HCT116 (cell line): Measurements from ENCODE around the gene OR8K1. TPM values are rescaled to one million over a fixed set of nuclear protein-coding genes. Genes with fewer than 3 reads are reported as not detected.

ENCODE experiments used
- ATAC-seq: fragments of 200-7000 bp; cut with Tn5 transposase; 2 replicates; pipeline ENCODE4 v1.9.1; 2020; ENCODE audit warnings: mild to moderate bottlenecking, moderate library complexity
- BruUV-seq: library from RNA; stranded (reverse); fragments of 400-500 nt; replicated peaks from 2 replicates; lab custom pipeline; 2021; lab: Mats Ljungman, UMichigan
- CTCF ChIA-PET: fragments of 300-600 bp; sonication (Branson Sonifier 250); formaldehyde crosslinking; loops from one replicate; lab custom pipeline; 2021; ENCODE audit warnings: antibody characterized with exemption; lab: Charles Lee
- POLR2A ChIA-PET: fragments of 300-600, 350-600 bp; sonication (Branson Sonifier 250); formaldehyde crosslinking; loops from one replicate; lab custom pipeline; 2021; ENCODE audit warnings: antibody characterized with exemption; lab: Charles Lee
- RAD21 ChIA-PET, 2 experiments: fragments of 300-600 bp; sonication (Branson Sonifier 250); formaldehyde crosslinking; loops; one replicate each; lab custom pipeline; 2023; ENCODE audit warnings: low total read pairs in 2 of 2; ENCODE audit not compliant: uncharacterized antibody in 2 of 2, unreplicated experiment in 2 of 2, low non-redundant PET in 1 of 2; lab: Charles Lee
- DNase-seq: peaks from one replicate; pipeline ENCODE4 v3.0.0-alpha.2; 2010; ENCODE audit warnings: low read depth, low spot score
- H2AFZ ChIP-seq: fragments of 200-600 bp; shearing (Covaris generic), sonication (generic); 2 replicates; pipeline ENCODE4 v1.6.1; 2017; ENCODE audit warnings: low read depth, mixed run types, mixed read lengths, antibody characterized with exemption, low read length; ENCODE audit not compliant: poor library complexity, severe bottlenecking
- H3K27ac ChIP-seq: 2 replicates; pipeline ENCODE4 v1.5.1; 2012; ENCODE audit warnings: low read depth, low read length
- H3K27me3 ChIP-seq: fragments of 200-600 bp; sonication (generic); 2 replicates; pipeline ENCODE4 v1.6.1; 2016; ENCODE audit warnings: mixed run types, low read length, mixed read lengths; ENCODE audit not compliant: insufficient read depth
- H3K36me3 ChIP-seq, 2 experiments: fragments of 200-500 bp in 1 of 2; fragments of 200-600 bp in 1 of 2; sonication (Bioruptor generic) in 1 of 2; sonication (generic) in 1 of 2; 2 replicates each; pipeline versions ENCODE4 v1.5.1 to v1.6.1; 2014 to 2016; ENCODE audit warnings: low read length in 2 of 2, inconsistent platforms in 1 of 2, mixed read lengths in 1 of 2, mixed run types in 1 of 2; ENCODE audit not compliant: insufficient read depth in 2 of 2, control insufficient read depth in 1 of 2
- H3K4me1 ChIP-seq, 2 experiments: fragments of 200-600 bp in 1 of 2; sonication (generic) in 1 of 2; 2 replicates each; pipeline versions ENCODE4 v1.5.1 to v1.6.1; 2012 to 2017; ENCODE audit warnings: low read length in 2 of 2, inconsistent platforms in 1 of 2, mild to moderate bottlenecking in 1 of 2, mixed read lengths in 1 of 2, mixed run types in 1 of 2, moderate library complexity in 1 of 2; ENCODE audit not compliant: insufficient read depth in 2 of 2, control insufficient read depth in 1 of 2
- H3K4me2 ChIP-seq: fragments of 200-600 bp; sonication (generic); 2 replicates; pipeline ENCODE4 v1.6.1; 2017; ENCODE audit warnings: mixed run types, low read length, mixed read lengths
- H3K4me3 ChIP-seq, 2 experiments: fragments of 200-600 bp in 1 of 2; sonication (generic) in 1 of 2; replicated peaks in 1 of 2; 2 replicates each; pipeline ENCODE4 v1.5.1; 2011 to 2016; ENCODE audit warnings: low read length in 2 of 2, control low read depth in 1 of 2, low read depth in 1 of 2, mild to moderate bottlenecking in 1 of 2, mixed read lengths in 1 of 2, mixed run types in 1 of 2
- H3K79me2 ChIP-seq: fragments of 200-600 bp; sonication (generic); 2 replicates; pipeline ENCODE4 v1.6.1; 2017; ENCODE audit warnings: mild to moderate bottlenecking, mixed run types, low read length, moderate library complexity, mixed read lengths; ENCODE audit not compliant: insufficient read depth
- H3K9ac ChIP-seq: fragments of 200-600 bp; sonication (generic); 2 replicates; pipeline ENCODE4 v1.6.1; 2016; ENCODE audit warnings: low read length, mixed read lengths
- H3K9me2 ChIP-seq: fragments of 200-600 bp; sonication (generic), shearing (Covaris generic); 2 replicates; pipeline ENCODE4 v1.6.1; 2017; ENCODE audit warnings: mixed run types, mild to moderate bottlenecking, moderate library complexity; ENCODE audit not compliant: insufficient read depth
- H3K9me3 ChIP-seq, 2 experiments: fragments of 200-500 bp in 1 of 2; fragments of 200-600 bp in 1 of 2; sonication (Bioruptor generic) in 1 of 2; sonication (generic) in 1 of 2; 2 replicates each; pipeline ENCODE4 v1.6.1; 2014 to 2017; ENCODE audit warnings: low read length in 2 of 2, mixed read lengths in 2 of 2, inconsistent platforms in 1 of 2, low read depth in 1 of 2, mild to moderate bottlenecking in 1 of 2, mixed run types in 1 of 2, moderate library complexity in 1 of 2; ENCODE audit not compliant: control insufficient read depth in 1 of 2, insufficient read depth in 1 of 2
- H4K20me1 ChIP-seq: fragments of 200-600 bp; sonication (generic), shearing (Covaris generic); 2 replicates; pipeline ENCODE4 v1.6.1; 2017; ENCODE audit warnings: mixed run types, mild to moderate bottlenecking, moderate library complexity; ENCODE audit not compliant: insufficient read depth
- ATF3 ChIP-seq: IDR thresholded peaks from 2 replicates; pipeline ENCODE4 v1.6.1; 2012
- CEBPB ChIP-seq: IDR thresholded peaks from 2 replicates; pipeline ENCODE4 v1.6.1; 2012; ENCODE audit warnings: low read depth
- CTCF ChIP-seq, 3 experiments: fragments of 200-600 bp in 1 of 3; sonication (generic) in 1 of 3; IDR thresholded peaks in 2 of 3; conservative IDR thresholded peaks in 1 of 3; 2 replicates each; pipeline ENCODE4 v1.5.1; 2012 to 2017; ENCODE audit warnings: low read depth in 2 of 3, low read length in 2 of 3, antibody characterized with exemption in 1 of 3, borderline replicate concordance in 1 of 3, control low read depth in 1 of 3, mild to moderate bottlenecking in 1 of 3, mixed read lengths in 1 of 3, mixed run types in 1 of 3, moderate library complexity in 1 of 3; ENCODE audit not compliant: insufficient read depth in 1 of 3
- EGR1 ChIP-seq: IDR thresholded peaks from 2 replicates; pipeline ENCODE4 v1.6.1; 2012; ENCODE audit warnings: low read depth
- ELF1 ChIP-seq: IDR thresholded peaks from 2 replicates; pipeline ENCODE4 v1.6.1; 2012; ENCODE audit warnings: low read depth, borderline replicate concordance
- EZH2 ChIP-seq: fragments of 200-600 bp; sonication (generic); IDR thresholded peaks from 2 replicates; pipeline ENCODE4 v1.6.1; 2017; ENCODE audit warnings: antibody characterized with exemption, mixed run types
- EZH2phosphoT487 ChIP-seq: fragments of 200-600 bp; IDR thresholded peaks from 2 replicates; pipeline ENCODE4 v1.6.1; 2018; ENCODE audit warnings: antibody characterized with exemption, borderline replicate concordance
- JUND ChIP-seq: IDR thresholded peaks from 2 replicates; pipeline ENCODE4 v1.6.1; 2012
- POLR2A ChIP-seq: IDR thresholded peaks from 2 replicates; pipeline ENCODE4 v1.7.0; 2011; ENCODE audit warnings: borderline replicate concordance; ENCODE audit not compliant: insufficient read depth, insufficient read length; ENCODE audit errors: extremely low read depth
- RAD21 ChIP-seq: IDR thresholded peaks from 2 replicates; pipeline ENCODE4 v1.6.1; 2012; ENCODE audit warnings: low read depth, mild to moderate bottlenecking
- SRF ChIP-seq: IDR thresholded peaks from 2 replicates; pipeline ENCODE4 v1.6.1; 2012; ENCODE audit warnings: low read depth
- TCF7L2 ChIP-seq: IDR thresholded peaks from 2 replicates; pipeline ENCODE4 v1.7.0; 2011; ENCODE audit warnings: borderline replicate concordance, inconsistent platforms; ENCODE audit not compliant: insufficient read depth, insufficient read length; ENCODE audit errors: extremely low read depth
- ZNF274 ChIP-seq: fragments of 200-500 bp; sonication (Bioruptor generic); IDR thresholded peaks from 2 replicates; pipeline ENCODE4 v1.6.1; 2014; ENCODE audit warnings: mild to moderate bottlenecking, low read depth, low read length, inconsistent platforms
- intact Hi-C: fragments of 100-400 bp; cut with micrococcal nuclease; formaldehyde crosslinking; loops from 2 replicates; pipeline ENCODE4 v1.10.0; 2022
- total RNA-seq: library from RNA; stranded (reverse); gene quantifications from one replicate; pipeline ENCODE4 v1.2.1, GENCODE V29; 2021; ENCODE audit not compliant: unreplicated experiment
- TF ChIP-seq, protein P1 (sequence below): IDR thresholded peaks from 2 replicates; pipeline ENCODE4 v1.6.1; 2012
- TF ChIP-seq, protein P2 (sequence below): IDR thresholded peaks from 2 replicates; pipeline ENCODE4 v1.6.1; 2011; ENCODE audit warnings: mild to moderate bottlenecking, low read length, moderate library complexity; ENCODE audit not compliant: insufficient replicate concordance; ENCODE audit errors: extremely low read depth

Gene OR8K1
- total RNA-seq, 1 experiment from 2014 or later: not detected

DNA sequence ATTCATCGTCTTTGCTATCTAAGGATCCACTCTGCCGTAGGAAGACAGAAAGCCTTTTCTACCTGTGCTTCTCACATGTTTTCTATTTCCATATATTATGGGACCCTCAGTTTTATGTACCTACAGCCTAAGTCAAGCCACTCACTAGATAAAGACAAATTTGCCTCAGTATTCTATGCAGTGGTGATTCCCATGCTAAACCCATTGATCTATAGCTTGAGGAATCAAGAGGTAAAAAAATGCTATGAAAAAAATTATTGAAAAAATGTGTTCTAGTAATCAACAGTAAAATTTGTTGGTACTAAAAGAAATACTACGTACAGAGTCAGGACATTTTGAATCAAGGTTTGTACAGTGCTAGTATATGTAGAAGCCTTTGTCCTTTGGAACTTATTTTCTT lies 48.5 kb downstream of the OR8K1 start:
- H3K36me3 ChIP-seq: no peaks in the 10 kb centered on the region
- H3K27me3 ChIP-seq: no peaks in the 10 kb centered on the region
- TF ChIP-seq RAD21 (no peak), POLR2A (no peak), SRF (no peak), CTCF (IDR thresholded peaks at IDR 0.05 in 2 of 3, conservative IDR thresholded peaks at IDR 0.05 in 1 of 3; ENCODE audit: borderline replicate concordance in 1 of 3, insufficient read depth in 1 of 3, low read depth in 2 of 3, low read length in 2 of 3) (no peak), ATF3 (no peak), ELF1 (no peak), TCF7L2 (no peak), EZH2phosphoT487 (no peak), JUND (no peak), EGR1 (no peak), EZH2 (no peak), ZNF274 (no peak), CEBPB (no peak)
- TF ChIP-seq, protein P1, sequence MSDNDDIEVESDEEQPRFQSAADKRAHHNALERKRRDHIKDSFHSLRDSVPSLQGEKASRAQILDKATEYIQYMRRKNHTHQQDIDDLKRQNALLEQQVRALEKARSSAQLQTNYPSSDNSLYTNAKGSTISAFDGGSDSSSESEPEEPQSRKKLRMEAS: no peak
- TF ChIP-seq, protein P2, sequence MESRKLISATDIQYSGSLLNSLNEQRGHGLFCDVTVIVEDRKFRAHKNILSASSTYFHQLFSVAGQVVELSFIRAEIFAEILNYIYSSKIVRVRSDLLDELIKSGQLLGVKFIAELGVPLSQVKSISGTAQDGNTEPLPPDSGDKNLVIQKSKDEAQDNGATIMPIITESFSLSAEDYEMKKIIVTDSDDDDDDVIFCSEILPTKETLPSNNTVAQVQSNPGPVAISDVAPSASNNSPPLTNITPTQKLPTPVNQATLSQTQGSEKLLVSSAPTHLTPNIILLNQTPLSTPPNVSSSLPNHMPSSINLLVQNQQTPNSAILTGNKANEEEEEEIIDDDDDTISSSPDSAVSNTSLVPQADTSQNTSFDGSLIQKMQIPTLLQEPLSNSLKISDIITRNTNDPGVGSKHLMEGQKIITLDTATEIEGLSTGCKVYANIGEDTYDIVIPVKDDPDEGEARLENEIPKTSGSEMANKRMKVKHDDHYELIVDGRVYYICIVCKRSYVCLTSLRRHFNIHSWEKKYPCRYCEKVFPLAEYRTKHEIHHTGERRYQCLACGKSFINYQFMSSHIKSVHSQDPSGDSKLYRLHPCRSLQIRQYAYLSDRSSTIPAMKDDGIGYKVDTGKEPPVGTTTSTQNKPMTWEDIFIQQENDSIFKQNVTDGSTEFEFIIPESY: no peak
- intact Hi-C loops: no loop called here
- ChIA-PET RAD21 (no interaction called here), CTCF (no interaction called here), POLR2A (no interaction called here)
- no peaks in the 10 kb centered on the region for H3K79me2 ChIP-seq
- H3K4me2 ChIP-seq: no peak overlapping the region
- H3K9me3 ChIP-seq: peaks cover 6 to 25% of the 10 kb centered on the region in 2 experiments; a peak in 2 of 4 replicates
- no peaks in the 10 kb centered on the region for H4K20me1 ChIP-seq
- ATAC-seq: no peak
- no peak overlapping the region for H3K27ac ChIP-seq
- H3K9ac ChIP-seq: no peak overlapping the region
- no peaks in the 10 kb centered on the region for H3K9me2 ChIP-seq
- no peak for DNase-seq
- H3K4me3 ChIP-seq: no peak overlapping the region
- H2AFZ ChIP-seq: no peak overlapping the region
- no peaks in the 10 kb centered on the region for H3K4me1 ChIP-seq
- BruUV-seq: no TSS peak
